Neuron (in vitro differentiated cells): ENCODE data around the gene ERO1A.

Experiments
- H2AFZ ChIP-seq: one replicate; pipeline ENCODE4 v1.6.1; 2013; ENCODE audit warnings: low read depth, mild to moderate bottlenecking, inconsistent platforms, low read length, moderate library complexity
- H3K27me3 ChIP-seq: one replicate; pipeline ENCODE4 v1.6.1; 2013; ENCODE audit warnings: low read length; ENCODE audit not compliant: insufficient read depth
- H3K36me3 ChIP-seq: one replicate; pipeline ENCODE4 v1.6.1; 2013; ENCODE audit warnings: low read length; ENCODE audit not compliant: insufficient read depth
- H3K4me1 ChIP-seq: one replicate; pipeline ENCODE4 v1.6.1; 2013; ENCODE audit warnings: low read length; ENCODE audit not compliant: insufficient read depth
- H3K4me3 ChIP-seq: 2 replicates; pipeline ENCODE4 v1.5.1; 2013; ENCODE audit warnings: mild to moderate bottlenecking, low read length, moderate library complexity
- H3K9me3 ChIP-seq: one replicate; pipeline ENCODE4 v1.6.1; 2013; ENCODE audit warnings: low read length

Gene ERO1A

DNA sequence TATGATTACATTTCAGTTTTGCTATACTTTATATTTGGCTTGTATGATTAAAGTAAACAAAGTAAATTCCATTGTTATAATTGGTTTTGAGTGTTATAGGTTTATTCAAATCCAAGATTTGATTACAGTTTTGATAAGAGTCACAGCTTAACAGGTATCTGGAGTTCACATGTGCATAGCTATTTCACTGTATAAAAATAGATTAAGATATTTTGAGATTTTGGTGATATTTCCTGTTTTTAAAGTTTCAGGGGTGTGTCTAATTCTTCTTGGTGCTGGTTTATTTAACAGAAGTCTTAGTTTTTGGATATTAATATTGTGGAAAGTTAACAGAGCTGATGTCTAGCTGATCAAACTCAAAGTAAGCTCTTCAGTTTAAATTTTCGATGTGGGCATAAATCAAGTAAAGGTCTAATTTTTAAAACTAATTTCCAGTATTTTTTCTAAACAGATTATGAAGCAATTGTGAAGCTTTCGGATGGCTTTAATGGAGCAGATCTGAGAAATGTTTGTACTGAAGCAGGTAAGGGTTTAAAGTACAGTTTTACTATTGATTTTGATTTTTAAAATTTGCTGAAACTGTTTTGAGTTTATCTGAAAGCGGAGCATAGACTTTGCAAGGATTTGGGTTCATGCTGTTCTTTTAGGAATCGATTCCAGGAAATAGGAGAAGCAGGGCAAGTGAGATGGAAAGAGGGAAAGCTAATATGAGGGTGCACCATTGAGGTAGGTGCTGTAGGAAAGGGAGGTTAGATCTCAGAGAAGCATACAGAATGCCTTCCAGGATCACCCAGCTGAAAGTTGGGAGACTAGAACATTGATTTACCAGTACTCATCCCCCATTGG lies 28.4 kb upstream of the ERO1A start:
- Histone ChIP-seq H3K27me3 (no peaks in the 10 kb centered on the region), H3K4me1 (no peaks in the 10 kb centered on the region), H3K9me3 (no peaks in the 10 kb centered on the region), H2AFZ (no peak overlapping the region), H3K36me3 (peaks cover 85% of the 10 kb centered on the region), H3K4me3 (no peak overlapping the region)

DNA sequence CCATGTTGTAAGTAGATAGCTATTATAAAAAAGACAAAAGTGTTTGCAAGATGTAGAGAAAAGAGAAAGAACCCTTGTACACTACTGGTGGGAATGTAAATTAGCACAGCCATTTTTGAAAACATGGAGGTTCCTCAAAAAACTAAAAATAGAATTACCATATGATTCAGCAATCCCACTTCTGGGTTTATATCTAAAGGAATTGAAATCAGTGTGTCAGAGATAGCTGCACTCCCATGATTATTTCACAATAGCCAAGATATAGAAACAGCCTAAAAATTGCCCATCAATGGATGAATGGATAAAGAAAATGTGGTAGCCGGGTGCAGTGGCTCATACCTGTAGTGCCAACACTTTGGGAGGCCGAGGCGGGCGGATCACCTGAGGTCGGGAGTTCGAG lies 20.8 kb upstream of the ERO1A start:
- peaks cover 89% of the 10 kb centered on the region for H3K36me3 ChIP-seq
- no peaks in the 10 kb centered on the region for H3K27me3 ChIP-seq
- H3K4me3 ChIP-seq, result no peak overlapping the region
- H3K9me3 ChIP-seq, result no peaks in the 10 kb centered on the region
- H2AFZ ChIP-seq, result no peak overlapping the region
- H3K4me1 ChIP-seq, result no peaks in the 10 kb centered on the region

DNA sequence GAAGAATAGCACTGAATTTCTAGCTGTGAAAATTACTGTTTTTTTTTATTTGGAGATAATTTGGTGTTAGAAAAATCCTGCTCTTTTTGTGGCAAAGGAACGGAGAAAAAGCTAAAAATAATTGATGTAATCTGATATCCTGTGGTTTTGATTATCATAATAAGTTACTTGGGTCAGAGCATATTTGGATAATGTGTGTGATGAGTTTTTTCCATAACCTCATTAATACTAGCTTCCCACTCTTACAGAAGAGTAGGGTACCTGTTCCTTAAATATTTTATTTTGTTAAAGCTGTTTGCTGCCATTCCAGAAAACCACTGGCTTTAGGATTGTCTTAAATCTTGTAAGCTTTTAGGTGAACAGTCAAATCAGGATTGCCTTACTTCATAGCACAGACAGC lies 16.3 kb upstream of the ERO1A start:
- no peaks in the 10 kb centered on the region for H3K9me3 ChIP-seq
- H3K36me3 ChIP-seq, result peaks cover 79% of the 10 kb centered on the region
- H3K4me3 ChIP-seq, result no peak overlapping the region
- H3K4me1 ChIP-seq, result peaks cover 11% of the 10 kb centered on the region
- H2AFZ ChIP-seq, result no peak overlapping the region
- no peaks in the 10 kb centered on the region for H3K27me3 ChIP-seq

DNA sequence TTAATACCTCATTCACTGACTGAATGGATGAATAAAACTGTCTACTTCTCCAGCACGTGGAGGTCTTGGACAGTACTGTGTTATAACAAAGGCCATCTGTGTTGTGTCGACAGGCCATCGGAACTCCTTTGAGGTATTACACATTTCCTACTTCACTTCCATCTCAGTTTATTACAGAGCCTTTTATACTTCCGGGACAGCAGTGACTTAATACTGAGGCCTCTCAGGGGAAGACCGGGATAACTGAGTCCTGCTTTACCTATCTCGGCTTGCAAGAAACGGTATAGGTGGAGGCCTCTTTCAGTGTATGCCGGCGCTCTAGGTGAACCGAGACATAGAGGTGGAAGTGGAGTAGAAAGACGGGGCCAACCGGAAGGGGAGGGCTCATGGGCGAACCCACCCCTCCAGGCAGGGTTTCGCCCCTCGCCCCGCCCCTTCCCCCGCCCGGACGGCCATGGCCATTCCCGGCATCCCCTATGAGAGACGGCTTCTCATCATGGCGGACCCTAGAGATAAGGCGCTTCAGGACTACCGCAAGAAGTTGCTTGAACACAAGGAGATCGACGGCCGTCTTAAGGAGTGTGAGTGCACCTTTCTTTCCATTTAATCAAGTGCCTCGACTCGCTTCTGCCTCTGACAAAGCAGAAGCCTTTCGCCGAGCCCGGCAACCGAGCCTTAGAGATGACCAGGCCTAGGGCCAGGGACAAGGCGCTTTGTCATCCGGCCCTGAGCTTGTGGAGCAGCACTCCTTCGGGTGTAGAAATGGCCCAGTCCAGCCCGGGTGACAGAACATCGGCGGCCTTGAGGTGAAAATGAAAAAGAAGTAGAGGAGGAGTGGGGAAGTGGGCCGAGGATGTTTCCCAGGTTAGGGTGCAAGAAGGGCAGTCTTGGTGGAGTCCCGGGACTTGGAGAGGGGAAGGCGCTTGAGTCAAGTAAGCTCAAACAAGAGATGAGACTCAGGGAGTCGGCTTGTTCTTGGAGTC lies 11.7 kb upstream of the ERO1A start, which contains the start of gene PSMC6:
PSMC6 (plus strand) TSS at position 477 of the 983 bp plus-strand sequence; CDS start at position 497, 20 bp downstream.
- peak within 1 kb of the TSS; percentile 66 for H3K4me3 ChIP-seq
- peaks cover 16% of the 10 kb centered on the region for H3K4me1 ChIP-seq
- peak within 1 kb of the TSS; percentile 21 for H2AFZ ChIP-seq
- peaks cover 36% of the 10 kb centered on the region for H3K36me3 ChIP-seq
- H3K9me3 ChIP-seq, result no peaks in the 10 kb centered on the region
- no peaks in the 10 kb centered on the region for H3K27me3 ChIP-seq

DNA sequence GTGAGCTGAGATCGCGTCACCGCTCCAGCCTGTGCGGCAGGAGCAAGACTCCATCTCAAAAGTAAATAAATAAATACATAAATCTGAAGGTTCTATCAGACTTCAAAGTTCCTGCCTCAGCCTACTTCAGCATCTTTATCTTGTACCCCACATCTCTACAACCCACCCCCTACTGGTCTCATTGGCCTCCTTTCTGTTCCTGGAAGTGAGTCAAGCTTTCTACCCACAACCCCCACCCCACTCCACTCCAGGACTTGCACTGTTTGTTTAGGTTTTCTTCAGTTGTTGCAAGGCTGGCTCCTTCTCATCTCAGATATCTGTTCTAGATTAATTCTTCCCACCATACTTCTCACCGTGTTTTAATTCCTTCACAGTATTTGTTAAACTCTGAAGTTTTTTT lies 10.9 kb upstream of the ERO1A start:
- Histone ChIP-seq H2AFZ (peak overlapping the region; percentile 21), H3K36me3 (peaks cover 29% of the 10 kb centered on the region), H3K4me3 (peak overlapping the region; percentile 66), H3K4me1 (peaks cover 16% of the 10 kb centered on the region), H3K27me3 (no peaks in the 10 kb centered on the region), H3K9me3 (no peaks in the 10 kb centered on the region)

DNA sequence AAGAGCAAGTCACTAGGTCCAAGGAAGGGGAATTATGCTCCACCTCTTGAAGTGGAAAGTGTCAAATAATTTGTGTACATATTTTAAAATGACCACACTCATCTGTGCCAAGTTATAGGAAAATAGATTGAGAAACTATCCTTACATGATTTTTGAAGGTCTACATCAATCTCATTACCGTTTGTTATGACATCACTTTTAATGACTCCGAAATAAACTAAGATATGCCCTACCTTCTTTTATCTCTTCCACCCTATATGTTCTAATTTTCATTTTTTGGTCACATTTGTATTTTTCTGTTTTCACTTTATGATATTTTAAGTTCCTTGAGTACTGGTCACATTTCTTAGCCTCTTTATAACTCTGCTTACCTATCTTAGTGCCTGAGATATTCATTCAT lies 8.3 kb upstream of the ERO1A start:
- H3K9me3 ChIP-seq, result no peaks in the 10 kb centered on the region
- H2AFZ ChIP-seq, result no peak overlapping the region
- peaks cover 13% of the 10 kb centered on the region for H3K4me1 ChIP-seq
- H3K4me3 ChIP-seq, result no peak overlapping the region
- H3K27me3 ChIP-seq, result no peaks in the 10 kb centered on the region
- H3K36me3 ChIP-seq, result peaks cover 5% of the 10 kb centered on the region

DNA sequence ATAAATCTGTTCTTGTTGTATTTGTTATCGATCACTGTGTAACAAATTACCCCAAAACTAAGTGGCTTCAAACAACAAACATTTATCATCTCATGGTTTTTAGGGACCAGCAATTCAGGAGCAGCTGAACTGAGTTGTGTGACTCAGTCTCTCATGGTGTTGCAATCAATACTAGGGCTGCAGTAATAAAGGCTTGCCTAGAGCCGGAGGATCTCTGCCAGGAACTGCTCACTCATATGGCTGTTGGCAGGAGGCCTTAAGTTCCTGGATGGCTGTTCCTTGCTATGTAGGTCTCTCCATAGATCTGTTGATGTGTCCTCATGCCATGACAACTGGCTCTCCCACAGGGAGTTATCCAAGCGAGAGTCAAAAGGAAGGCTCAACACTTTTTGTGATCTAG lies 7.9 kb upstream of the ERO1A start:
- Histone ChIP-seq H3K4me3 (no peak overlapping the region), H3K4me1 (peaks cover 9% of the 10 kb centered on the region), H3K27me3 (no peaks in the 10 kb centered on the region), H2AFZ (no peak overlapping the region), H3K9me3 (no peaks in the 10 kb centered on the region), H3K36me3 (peaks cover under 1% of the 10 kb centered on the region)

DNA sequence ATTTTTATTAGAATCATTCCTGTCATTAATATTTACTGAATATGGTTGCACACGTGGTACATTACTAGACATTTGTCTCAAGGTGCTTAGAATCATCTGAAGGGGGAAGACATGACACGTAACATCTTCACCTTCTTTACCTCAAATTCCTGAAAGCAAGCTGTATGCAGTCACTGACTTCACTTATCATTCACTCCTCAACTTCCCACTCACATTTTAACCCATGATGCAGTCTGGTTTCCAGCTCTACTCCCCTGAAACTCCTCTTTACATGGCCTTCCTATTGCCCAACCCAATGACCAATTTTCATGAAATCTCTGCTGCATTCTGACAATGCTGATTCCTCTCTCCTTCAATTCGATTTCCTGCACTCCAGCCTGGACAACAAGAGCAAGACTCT lies 5.9 kb upstream of the ERO1A start:
- peaks cover 3% of the 10 kb centered on the region for H3K4me1 ChIP-seq
- no peaks in the 10 kb centered on the region for H3K9me3 ChIP-seq
- no peak overlapping the region for H3K4me3 ChIP-seq
- no peaks in the 10 kb centered on the region for H3K36me3 ChIP-seq
- no peaks in the 10 kb centered on the region for H3K27me3 ChIP-seq
- no peak overlapping the region for H2AFZ ChIP-seq

DNA sequence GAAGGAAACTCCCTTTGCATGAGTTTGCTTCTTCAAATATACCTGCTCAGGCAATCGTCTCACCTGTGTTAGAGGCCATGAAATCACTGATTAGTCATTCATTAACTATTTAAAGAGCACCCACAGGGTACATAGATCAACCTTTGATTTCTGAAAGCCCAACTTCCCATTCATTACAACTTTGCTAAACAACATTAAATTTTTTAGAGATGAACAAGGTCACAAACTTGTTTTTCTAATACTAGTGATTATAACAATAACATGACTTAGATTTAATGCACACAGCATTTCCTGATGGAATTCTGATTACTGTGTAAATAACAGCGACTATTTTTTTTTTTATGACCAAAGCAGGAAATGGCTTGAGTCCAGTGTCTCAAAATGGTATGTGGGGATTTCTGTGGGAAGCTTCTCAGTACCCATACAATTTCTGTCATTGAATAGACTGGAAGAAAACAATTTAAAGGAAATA lies 5.4 kb upstream of the ERO1A start:
- no peak overlapping the region for H3K4me3 ChIP-seq
- no peaks in the 10 kb centered on the region for H3K9me3 ChIP-seq
- no peaks in the 10 kb centered on the region for H3K36me3 ChIP-seq
- H3K27me3 ChIP-seq, result no peaks in the 10 kb centered on the region
- no peak overlapping the region for H2AFZ ChIP-seq
- H3K4me1 ChIP-seq, result peaks cover 2% of the 10 kb centered on the region

DNA sequence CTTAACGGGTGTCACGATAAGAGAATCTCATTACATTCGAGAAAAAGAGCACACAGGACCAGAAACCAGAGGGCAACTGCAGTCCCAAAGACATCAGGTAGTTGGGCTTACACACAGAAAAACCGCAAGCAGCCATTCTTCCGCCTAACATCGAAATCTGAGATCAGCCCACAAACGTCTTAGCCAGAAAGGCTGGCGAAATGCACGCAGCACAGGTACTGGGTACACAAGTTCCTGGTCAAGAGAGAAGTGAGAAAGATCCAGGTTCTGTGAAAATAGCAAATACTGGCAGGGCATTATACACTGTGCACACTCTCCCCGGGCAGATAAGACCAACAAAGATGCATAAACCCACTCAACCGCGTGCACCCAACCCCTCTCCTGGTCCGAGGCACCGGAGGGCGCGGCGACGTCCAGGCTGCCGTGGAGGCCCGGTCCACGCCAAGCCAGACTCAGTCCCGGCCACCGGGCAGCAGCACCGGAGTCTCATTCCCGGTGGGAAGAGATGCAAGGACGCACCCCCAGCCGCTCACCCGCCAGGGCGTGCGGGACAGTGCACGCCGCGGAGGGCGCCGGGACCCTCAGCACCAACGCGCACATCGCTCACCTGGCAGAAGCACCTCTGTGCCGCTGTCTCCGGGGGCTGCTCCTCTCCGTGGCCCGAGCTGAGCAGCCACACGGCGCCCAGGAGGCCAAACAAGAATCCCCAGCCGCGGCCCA lies 437 bp downstream of the ERO1A start:
- Histone ChIP-seq H3K36me3 (no peaks in the 10 kb centered on the region), H3K4me3 (peak overlapping the region; percentile 94), H3K27me3 (no peaks in the 10 kb centered on the region), H3K9me3 (no peaks in the 10 kb centered on the region), H3K4me1 (peaks cover 11% of the 10 kb centered on the region), H2AFZ (peak overlapping the region; percentile 95)

DNA sequence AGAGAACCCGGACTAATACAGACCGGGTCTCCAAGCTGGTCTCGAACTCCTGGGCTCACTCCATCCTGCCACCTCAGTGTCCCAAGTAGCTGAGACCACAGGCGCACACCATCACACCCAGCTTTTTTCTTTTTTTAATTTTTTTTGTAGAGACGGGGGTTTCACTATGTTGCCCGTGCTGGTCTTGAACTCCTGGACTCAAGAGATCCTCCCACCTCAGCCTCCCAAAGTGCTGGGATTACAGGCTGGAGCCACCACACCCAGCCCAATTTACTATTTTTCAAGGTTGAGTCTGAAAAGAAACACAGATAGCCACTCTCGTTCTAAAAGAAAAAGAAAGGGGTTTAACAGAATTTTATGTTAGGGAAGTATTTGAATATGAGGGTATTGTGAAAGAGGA lies 1.8 kb downstream of the ERO1A start:
- H3K9me3 ChIP-seq, result no peaks in the 10 kb centered on the region
- no peaks in the 10 kb centered on the region for H3K27me3 ChIP-seq
- no peak overlapping the region for H3K4me3 ChIP-seq
- H2AFZ ChIP-seq, result no peak overlapping the region
- no peaks in the 10 kb centered on the region for H3K36me3 ChIP-seq
- H3K4me1 ChIP-seq, result peaks cover 11% of the 10 kb centered on the region

DNA sequence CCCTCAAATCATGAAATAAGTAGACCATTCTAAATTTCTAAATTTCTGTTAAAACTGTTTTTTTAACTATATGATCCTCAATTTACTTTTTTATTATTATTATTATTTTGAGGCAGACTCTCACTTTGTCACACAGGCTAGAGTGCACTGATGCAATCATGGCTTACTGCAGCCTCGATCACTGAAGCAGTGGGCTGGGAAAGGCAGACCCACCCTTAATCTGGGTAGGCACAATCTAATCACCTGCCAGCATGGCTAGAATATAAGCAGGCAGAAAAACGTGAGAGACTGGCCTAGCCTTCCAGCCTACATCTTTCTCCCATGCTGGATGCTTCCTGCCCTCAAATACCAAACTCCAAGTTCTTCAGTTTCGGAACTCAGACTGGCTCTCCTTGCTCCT lies 2.3 kb downstream of the ERO1A start:
- Histone ChIP-seq H2AFZ (no peak overlapping the region), H3K36me3 (no peaks in the 10 kb centered on the region), H3K9me3 (no peaks in the 10 kb centered on the region), H3K4me3 (no peak overlapping the region), H3K4me1 (peaks cover 11% of the 10 kb centered on the region), H3K27me3 (no peaks in the 10 kb centered on the region)
